H1 (cell line): ENCODE measurements around the gene SH3RF3. TPM values are rescaled to one million over a fixed set of nuclear protein-coding genes. Genes with fewer than 3 reads are reported as not detected.

ENCODE experiments used
- CTCF ChIA-PET: fragments of 300-600 bp; sonication (Branson Sonifier 250); formaldehyde crosslinking; loops from one replicate; lab custom pipeline; 2021; ENCODE audit not compliant: partially characterized antibody; lab: Charles Lee
- POLR2A ChIA-PET: fragments of 300-600 bp; sonication (Branson Sonifier 250); formaldehyde crosslinking; loops from one replicate; lab custom pipeline; 2021; ENCODE audit warnings: inconsistent platforms; ENCODE audit not compliant: partially characterized antibody; lab: Charles Lee
- DNase-seq, 2 experiments: peaks; one replicate each; pipeline versions ENCODE4 v3.0.0 to v3.0.0-alpha.2; 2010 to 2022; ENCODE audit warnings: low spot score in 2 of 2, low read depth in 1 of 2, mixed read lengths in 1 of 2
- FAIRE-seq: peaks from 2 replicates; lab custom pipeline; 2011; peaks lifted over from hg19 to GRCh38; lab: Jason Lieb, UNC
- H2AFZ ChIP-seq: 2 replicates; pipeline ENCODE4 v1.8.1; 2012; ENCODE audit warnings: low read length, inconsistent platforms
- H2AK5ac ChIP-seq: 2 replicates; pipeline ENCODE4 v1.6.1; 2013; ENCODE audit warnings: low read depth, low read length
- H2BK120ac ChIP-seq: replicated peaks from 2 replicates; pipeline ENCODE3; 2013; ENCODE audit warnings: low read depth, low read length, inconsistent platforms
- H2BK12ac ChIP-seq: 2 replicates; pipeline ENCODE4 v1.6.1; 2013; ENCODE audit warnings: low read depth, low read length
- H2BK15ac ChIP-seq: 2 replicates; pipeline ENCODE4 v1.6.1; 2013; ENCODE audit warnings: low read length
- H2BK20ac ChIP-seq: 2 replicates; pipeline ENCODE4 v1.6.1; 2013; ENCODE audit warnings: low read length
- H2BK5ac ChIP-seq: 2 replicates; pipeline ENCODE4 v1.6.1; 2013; ENCODE audit warnings: low read depth, low read length
- H3K14ac ChIP-seq: 2 replicates; pipeline ENCODE4 v1.6.1; 2013; ENCODE audit warnings: inconsistent platforms; ENCODE audit not compliant: insufficient read length
- H3K18ac ChIP-seq: 2 replicates; pipeline ENCODE4 v1.6.1; 2013; ENCODE audit warnings: low read length; ENCODE audit errors: extremely low read depth
- H3K23ac ChIP-seq: 2 replicates; pipeline ENCODE4 v1.6.1; 2013; ENCODE audit warnings: inconsistent platforms; ENCODE audit not compliant: insufficient read length
- H3K23me2 ChIP-seq: 2 replicates; pipeline ENCODE4 v1.6.1; 2013; ENCODE audit warnings: low read depth, low read length
- H3K27ac ChIP-seq: 2 replicates; pipeline ENCODE4 v1.6.1; 2011; ENCODE audit warnings: low read depth, low read length, inconsistent platforms
- H3K27me3 ChIP-seq, 4 experiments: replicated peaks in 1 of 4; 1 replicate in 1 of 4; 2 replicates in 3 of 4; pipeline versions ENCODE4 v1.6.1 to v1.8.1; 2011 to 2013; ENCODE audit warnings: low read length in 3 of 4, mild to moderate bottlenecking in 3 of 4, inconsistent platforms in 2 of 4, mixed read lengths in 2 of 4, moderate library complexity in 1 of 4; ENCODE audit not compliant: control insufficient read depth in 3 of 4, insufficient read depth in 3 of 4; ENCODE audit errors: extremely low read depth in 1 of 4
- H3K36me3 ChIP-seq, 4 experiments: 2 replicates each; pipeline versions ENCODE4 v1.6.1 to v1.8.1; 2011 to 2013; ENCODE audit warnings: mild to moderate bottlenecking in 4 of 4, low read length in 3 of 4, moderate library complexity in 2 of 4, control low read depth in 1 of 4, inconsistent platforms in 1 of 4; ENCODE audit not compliant: insufficient read depth in 4 of 4, control insufficient read depth in 2 of 4
- H3K4ac ChIP-seq: replicated peaks from 2 replicates; pipeline ENCODE3; 2013; ENCODE audit warnings: low read length, low read depth, mixed read lengths, inconsistent platforms; ENCODE audit not compliant: insufficient read length
- H3K4me1 ChIP-seq, 4 experiments: replicated peaks in 1 of 4; 1 replicate in 1 of 4; 2 replicates in 3 of 4; pipeline versions ENCODE4 v1.6.1 to v1.8.1; 2011 to 2013; ENCODE audit warnings: low read length in 3 of 4, inconsistent platforms in 2 of 4, mixed read lengths in 1 of 4; ENCODE audit not compliant: insufficient read depth in 4 of 4, control insufficient read depth in 3 of 4
- H3K4me2 ChIP-seq, 2 experiments: 2 replicates each; pipeline versions ENCODE4 v1.6.1 to v1.8.1; 2011 to 2013; ENCODE audit warnings: low read depth in 2 of 2, low read length in 2 of 2, control low read depth in 1 of 2, inconsistent platforms in 1 of 2, mild to moderate bottlenecking in 1 of 2; ENCODE audit not compliant: insufficient read depth in 1 of 2
- H3K4me3 ChIP-seq, 4 experiments: fragments of 200-600, 300-600 bp in 1 of 4; sonication (generic), shearing (Covaris generic), sonication (Bioruptor Twin) in 1 of 4; 2 replicates each; pipeline versions ENCODE4 v1.5.1 to v1.8.1; 2011 to 2016; ENCODE audit warnings: low read length in 4 of 4, low read depth in 3 of 4, control low read depth in 2 of 4, inconsistent platforms in 2 of 4, mild to moderate bottlenecking in 2 of 4, mixed read lengths in 1 of 4, moderate library complexity in 1 of 4; ENCODE audit not compliant: insufficient read depth in 2 of 4; ENCODE audit errors: extremely low read depth in 1 of 4
- H3K56ac ChIP-seq: replicated peaks from 2 replicates; pipeline ENCODE3; 2013; ENCODE audit warnings: low read depth, mild to moderate bottlenecking, mixed read lengths, low read length, inconsistent platforms; ENCODE audit not compliant: insufficient read length
- H3K79me1 ChIP-seq: 2 replicates; pipeline ENCODE4 v1.6.1; 2013; ENCODE audit warnings: low read depth, low read length, control low read depth
- H3K79me2 ChIP-seq, 2 experiments: 2 replicates each; pipeline versions ENCODE4 v1.6.1 to v1.8.1; 2012 to 2013; ENCODE audit warnings: low read length in 2 of 2, mild to moderate bottlenecking in 2 of 2, inconsistent platforms in 1 of 2; ENCODE audit not compliant: insufficient read depth in 2 of 2, control insufficient read depth in 1 of 2
- H3K9ac ChIP-seq, 4 experiments: replicated peaks in 1 of 4; 1 replicate in 1 of 4; 2 replicates in 3 of 4; pipeline versions ENCODE4 v1.6.1 to v1.8.1; 2011 to 2013; ENCODE audit warnings: low read depth in 3 of 4, low read length in 3 of 4, control low read depth in 2 of 4, mild to moderate bottlenecking in 2 of 4, moderate library complexity in 2 of 4, inconsistent platforms in 1 of 4; ENCODE audit errors: extremely low read depth in 1 of 4
- H3K9me3 ChIP-seq, 2 experiments: 2 replicates each; pipeline versions ENCODE4 v1.6.1 to v1.8.1; 2012 to 2013; ENCODE audit warnings: mild to moderate bottlenecking in 2 of 2, moderate library complexity in 2 of 2, control low read depth in 1 of 2, inconsistent platforms in 1 of 2, low read depth in 1 of 2, low read length in 1 of 2, mixed read lengths in 1 of 2; ENCODE audit not compliant: insufficient read depth in 2 of 2
- H4K20me1 ChIP-seq, 2 experiments: replicated peaks in 1 of 2; 2 replicates each; pipeline versions ENCODE3 to v1.8.1; 2011 to 2013; ENCODE audit warnings: inconsistent platforms in 2 of 2, low read length in 2 of 2, mild to moderate bottlenecking in 1 of 2; ENCODE audit not compliant: insufficient read depth in 2 of 2, control insufficient read depth in 1 of 2
- H4K5ac ChIP-seq: 2 replicates; pipeline ENCODE4 v1.6.1; 2013; ENCODE audit warnings: low read length, low read depth, mixed read lengths, inconsistent platforms; ENCODE audit not compliant: insufficient read length
- H4K8ac ChIP-seq: 2 replicates; pipeline ENCODE4 v1.8.0; 2013; ENCODE audit warnings: mild to moderate bottlenecking, moderate library complexity, low read length, inconsistent platforms; ENCODE audit not compliant: insufficient read depth; ENCODE audit errors: extremely low read depth
- H4K91ac ChIP-seq: replicated peaks from 2 replicates; pipeline ENCODE3; 2013; ENCODE audit warnings: low read length, mixed read lengths, inconsistent platforms; ENCODE audit not compliant: insufficient read length
- EZH2 ChIP-seq: fragments of 200-600 bp; sonication (generic); IDR thresholded peaks from 2 replicates; pipeline ENCODE4 v1.7.1; 2012; ENCODE audit warnings: low read depth, mild to moderate bottlenecking, moderate library complexity, low read length, inconsistent platforms; ENCODE audit not compliant: severe bottlenecking
- NANOG ChIP-seq: IDR thresholded peaks from 2 replicates; pipeline ENCODE4 v1.6.1; 2011; ENCODE audit warnings: low read length, low read depth, mild to moderate bottlenecking, inconsistent platforms; ENCODE audit not compliant: insufficient read depth, poor library complexity, severe bottlenecking
- POLR2A ChIP-seq, 2 experiments: IDR thresholded peaks; 1 replicate in 1 of 2; 2 replicates in 1 of 2; pipeline ENCODE4 v1.6.1; 2011; ENCODE audit warnings: low read depth in 2 of 2, low read length in 2 of 2, mild to moderate bottlenecking in 2 of 2; ENCODE audit errors: control extremely low read depth in 1 of 2
- RAD21 ChIP-seq, 2 experiments: IDR thresholded peaks in 1 of 2; conservative IDR thresholded peaks in 1 of 2; 2 replicates each; pipeline ENCODE4 v1.6.1; 2011; ENCODE audit warnings: low read depth in 2 of 2, low read length in 2 of 2, improper control_type of control experiment in 1 of 2, inconsistent platforms in 1 of 2, mild to moderate bottlenecking in 1 of 2, moderate library complexity in 1 of 2
- RXRA ChIP-seq: IDR thresholded peaks from 2 replicates; pipeline ENCODE4 v1.6.1; 2011; ENCODE audit warnings: low read depth, mild to moderate bottlenecking, low read length, moderate library complexity; ENCODE audit not compliant: insufficient read depth
- SP4 ChIP-seq: IDR thresholded peaks from 2 replicates; pipeline ENCODE4 v1.6.1; 2012; ENCODE audit warnings: low read length, inconsistent platforms
- ZNF274 ChIP-seq: IDR thresholded peaks from 2 replicates; pipeline ENCODE4 v1.7.0; 2012; ENCODE audit warnings: low read length, borderline replicate concordance; ENCODE audit errors: extremely low read depth
- WGBS, 2 experiments: shearing (Covaris generic) in 1 of 2; methylation state at CpG; one replicate each; pipeline versions ENCODE4 v1.1.6 to v1.1.7; 2013 to 2015; ENCODE audit warnings: low lambda C conversion rate in 2 of 2, mixed read lengths in 2 of 2, inconsistent platforms in 1 of 2, low coverage in 1 of 2, missing lambda C conversion rate in 1 of 2; ENCODE audit not compliant: insufficient replicate concordance in 2 of 2, insufficient coverage in 1 of 2, insufficient read length in 1 of 2; ENCODE audit errors: extremely low coverage in 1 of 2, missing lambda C conversion rate in 1 of 2; 5-methylcytosine and 5-hydroxymethylcytosine counted together
- polyA plus RNA-seq, 7 experiments: library from polyadenylated mRNA; depleted of rRNA in 3 of 7; stranded (reverse) in 5 of 7; unstranded in 2 of 7; fragments of >200 nt in 5 of 7; fragments of 200-250 nt in 2 of 7; gene quantifications; 1 replicate in 5 of 7; 2 replicates in 1 of 7; 4 replicates in 1 of 7; pipeline versions ENCODE4 v1.2.1 to v1.2.3, GENCODE V29; 2011 to 2013; ENCODE audit warnings: missing spikeins in 2 of 7, mixed read lengths in 2 of 7
- total RNA-seq: library from RNA; stranded (reverse); fragmentation: NEBNext Ultra II Directional; extraction: Animal tissue kit (Norgen Biotek cat#: 25700); gene quantifications from 2 replicates; pipeline ENCODE4 v1.2.1, GENCODE V29; 2021
- TF ChIP-seq, protein P1 (sequence below): IDR thresholded peaks from 2 replicates; pipeline ENCODE4 v1.6.1; 2011; ENCODE audit warnings: low read length, improper control_type of control experiment
- TF ChIP-seq, protein P2 (sequence below): IDR thresholded peaks from 2 replicates; pipeline ENCODE4 v1.6.1; 2012; ENCODE audit warnings: inconsistent platforms

SH3RF3 gene
- total and polyA plus RNA-seq, 2 of the 8 experiments (the other 6 are each of a cell fraction or from before 2014, with no cell fraction given) = 0.11 to 0.65 TPM

DNA sequence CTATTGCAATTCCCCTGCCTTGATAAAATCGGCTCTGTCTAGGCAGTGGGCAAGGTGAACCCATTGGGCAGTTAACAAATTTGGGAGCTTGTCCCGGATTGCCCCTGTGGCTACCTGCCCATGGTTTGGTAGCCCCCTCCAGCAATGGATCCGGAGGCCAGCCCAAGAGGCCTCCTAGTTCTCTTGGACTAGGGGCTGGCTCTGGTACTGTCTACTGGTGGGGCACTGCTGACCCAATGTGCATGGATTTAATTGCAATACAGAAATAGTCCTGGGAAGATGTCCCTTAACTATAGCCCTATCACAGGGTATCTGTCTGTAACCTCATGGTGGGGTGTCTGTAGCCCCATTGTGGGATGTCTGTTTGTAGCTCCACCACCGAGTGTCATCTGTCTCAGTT is 37.5 kb upstream of the SH3RF3 start:
- Histone ChIP-seq H3K4me3 (no peak overlapping the region), H3K9ac (no peak overlapping the region), H3K9me3 (peaks cover 14 to 20% of the 10 kb centered on the region in 2 experiments), H2AK5ac (no peak overlapping the region), H3K18ac (no peak overlapping the region), H2BK15ac (no peak overlapping the region), H4K20me1 (no peaks in the 10 kb centered on the region), H3K23me2 (no peaks in the 10 kb centered on the region), H3K79me1 (no peaks in the 10 kb centered on the region), H2BK20ac (no peak overlapping the region), H3K4ac (no peak overlapping the region), H4K5ac (no peak overlapping the region), H4K8ac (no peak overlapping the region), H4K91ac (no peak overlapping the region), H3K36me3 (no peaks in the 10 kb centered on the region), H2BK12ac (no peak overlapping the region), H3K4me1 (no peaks in the 10 kb centered on the region), H3K27me3 (no peaks in the 10 kb centered on the region), H2AFZ (no peak overlapping the region), H3K4me2 (no peak overlapping the region), H2BK120ac (no peak overlapping the region), H3K56ac (no peak overlapping the region), H3K23ac (no peak overlapping the region), H3K14ac (no peak overlapping the region), H2BK5ac (no peak overlapping the region), H3K27ac (no peak overlapping the region), H3K79me2 (no peaks in the 10 kb centered on the region)
- WGBS, 2 experiments = 93% methylated on average over 4 of the region's 4 CpGs; no CpG with 5 or more reads in 1 of the 2 experiments
- TF ChIP-seq RXRA (no peak), NANOG (no peak), EZH2 (no peak), POLR2A (IDR thresholded peaks at IDR 0.05; ENCODE audit: control extremely low read depth in 1 of 2, low read depth in 2 of 2, low read length in 2 of 2) (no peak), ZNF274 (no peak), SP4 (no peak), RAD21 (IDR thresholded peaks at IDR 0.05 in 1 of 2, conservative IDR thresholded peaks at IDR 0.05 in 1 of 2; ENCODE audit: low read depth in 2 of 2, low read length in 2 of 2) (no peak)
- TF ChIP-seq, protein P1, sequence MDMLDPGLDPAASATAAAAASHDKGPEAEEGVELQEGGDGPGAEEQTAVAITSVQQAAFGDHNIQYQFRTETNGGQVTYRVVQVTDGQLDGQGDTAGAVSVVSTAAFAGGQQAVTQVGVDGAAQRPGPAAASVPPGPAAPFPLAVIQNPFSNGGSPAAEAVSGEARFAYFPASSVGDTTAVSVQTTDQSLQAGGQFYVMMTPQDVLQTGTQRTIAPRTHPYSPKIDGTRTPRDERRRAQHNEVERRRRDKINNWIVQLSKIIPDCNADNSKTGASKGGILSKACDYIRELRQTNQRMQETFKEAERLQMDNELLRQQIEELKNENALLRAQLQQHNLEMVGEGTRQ = no peak
- TF ChIP-seq, protein P2, sequence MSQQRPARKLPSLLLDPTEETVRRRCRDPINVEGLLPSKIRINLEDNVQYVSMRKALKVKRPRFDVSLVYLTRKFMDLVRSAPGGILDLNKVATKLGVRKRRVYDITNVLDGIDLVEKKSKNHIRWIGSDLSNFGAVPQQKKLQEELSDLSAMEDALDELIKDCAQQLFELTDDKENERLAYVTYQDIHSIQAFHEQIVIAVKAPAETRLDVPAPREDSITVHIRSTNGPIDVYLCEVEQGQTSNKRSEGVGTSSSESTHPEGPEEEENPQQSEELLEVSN = no peak
- CTCF ChIA-PET = interaction anchor here (0.6 to 1.6 kb wide), 2 partner anchors 8 to 95 kb away, joined by 3 to 4 read pairs; no protein-coding TSS in a partner anchor
- DNase-seq (no peak), FAIRE-seq (no peak)
- POLR2A ChIA-PET = no interaction called here
